GM12878 (cell line): ENCODE data around the gene KCND3. TPM values are rescaled to one million over a fixed set of nuclear protein-coding genes. Genes with fewer than 3 reads are reported as not detected.

Source experiments
- ATAC-seq: fragments of 200-7000 bp; cut with Tn5 transposase; 3 replicates; pipeline ENCODE4 v1.9.1; 2020; ENCODE audit warnings: mild to moderate bottlenecking, moderate library complexity
- BruUV-seq: library from RNA; stranded (reverse); fragments of 400-500 nt; replicated peaks from 2 replicates; lab custom pipeline; 2021; lab: Mats Ljungman, UMichigan
- CTCF ChIA-PET: fragments of 300-600 bp; sonication (Branson Sonifier 250); formaldehyde crosslinking; extraction: SDS; loops from one replicate; lab custom pipeline; 2021; ENCODE audit warnings: inconsistent platforms; lab: Yijun Ruan, JAX
- POLR2A ChIA-PET: fragments of 350-600 bp; formaldehyde crosslinking; extraction: SDS; loops from one replicate; lab custom pipeline; 2021; ENCODE audit warnings: inconsistent platforms; lab: Charles Lee
- RAD21 ChIA-PET: fragments of 300-600 bp; sonication (Branson Sonifier 250); formaldehyde crosslinking; loops from one replicate; lab custom pipeline; 2023; ENCODE audit warnings: antibody characterized with exemption; ENCODE audit not compliant: unreplicated experiment; lab: Charles Lee
- SMC1A ChIA-PET: fragments of 300-600 bp; sonication (Branson Sonifier 250); formaldehyde crosslinking; loops from one replicate; lab custom pipeline; 2023; ENCODE audit not compliant: unreplicated experiment, uncharacterized antibody; lab: Charles Lee
- DNase-seq: peaks from one replicate; pipeline ENCODE4 v3.0.0-alpha.2; 2011; ENCODE audit warnings: low read depth, low spot score
- FAIRE-seq: peaks from 3 replicates; lab custom pipeline; 2011; peaks lifted over from hg19 to GRCh38; lab: Jason Lieb, UNC
- H2AFZ ChIP-seq: 2 replicates; pipeline ENCODE4 v1.6.0; 2011; ENCODE audit warnings: low read depth, low read length, control low read depth; ENCODE audit not compliant: control insufficient read depth
- H3K27ac ChIP-seq: 2 replicates; pipeline ENCODE4 v1.5.1; 2011; ENCODE audit warnings: control low read depth; ENCODE audit not compliant: control insufficient read depth, insufficient read depth
- H3K27me3 ChIP-seq, 2 experiments: replicated peaks in 1 of 2; 2 replicates each; pipeline versions ENCODE4 v1.6.0 to v1.6.1; 2011; ENCODE audit warnings: low read length in 1 of 2; ENCODE audit not compliant: control insufficient read depth in 2 of 2, insufficient read depth in 2 of 2
- H3K36me3 ChIP-seq, 2 experiments: 2 replicates each; pipeline ENCODE4 v1.5.1; 2011; ENCODE audit warnings: low read length in 1 of 2; ENCODE audit not compliant: control insufficient read depth in 2 of 2, insufficient read depth in 2 of 2
- H3K4me1 ChIP-seq: 2 replicates; pipeline ENCODE4 v1.6.1; 2011; ENCODE audit warnings: mild to moderate bottlenecking, low read length, moderate library complexity, mixed read lengths; ENCODE audit not compliant: control insufficient read depth, insufficient read depth
- H3K4me2 ChIP-seq: 2 replicates; pipeline ENCODE4 v1.6.0; 2011; ENCODE audit warnings: control low read depth; ENCODE audit not compliant: control insufficient read depth, insufficient read depth
- H3K4me3 ChIP-seq: fragments of 200-600 bp; sonication (generic); 2 replicates; pipeline ENCODE4 v1.5.1; 2016
- H3K79me2 ChIP-seq: 2 replicates; pipeline ENCODE4 v1.6.0; 2011; ENCODE audit warnings: low read length; ENCODE audit not compliant: control insufficient read depth, insufficient read depth
- H3K9ac ChIP-seq: 2 replicates; pipeline ENCODE4 v1.8.0; 2011; ENCODE audit warnings: low read length, control low read depth, mixed read lengths; ENCODE audit not compliant: control insufficient read depth, insufficient read depth
- H3K9me3 ChIP-seq: replicated peaks from 3 replicates; pipeline ENCODE4 v1.5.1; 2011; ENCODE audit warnings: mild to moderate bottlenecking, low read length; ENCODE audit not compliant: control insufficient read depth, insufficient read depth
- H4K20me1 ChIP-seq: 2 replicates; pipeline ENCODE4 v1.6.0; 2011; ENCODE audit not compliant: control insufficient read depth, insufficient read depth
- BCL3 ChIP-seq: IDR thresholded peaks from 2 replicates; pipeline ENCODE4 v1.6.1; 2011; ENCODE audit warnings: borderline replicate concordance, low read depth, mild to moderate bottlenecking, moderate library complexity, low read length; ENCODE audit not compliant: insufficient read depth, poor library complexity, severe bottlenecking
- EZH2 ChIP-seq: IDR thresholded peaks from 2 replicates; pipeline ENCODE4 v1.6.1; 2012; ENCODE audit warnings: low read depth, mild to moderate bottlenecking, control low read depth, inconsistent platforms, low read length, borderline replicate concordance; ENCODE audit not compliant: control insufficient read depth
- HDGF ChIP-seq: fragments of 450-650 bp; IDR thresholded peaks from 2 replicates; pipeline ENCODE4 v1.6.1; 2016; ENCODE audit warnings: antibody characterized with exemption
- LARP7 ChIP-seq: fragments of 450-650 bp; IDR thresholded peaks from 2 replicates; pipeline ENCODE4 v1.6.1; 2017; ENCODE audit warnings: mild to moderate bottlenecking
- PAX5 ChIP-seq: IDR thresholded peaks from 2 replicates; pipeline ENCODE4 v1.6.1; 2011; ENCODE audit warnings: low read depth, low read length, borderline replicate concordance
- SMAD1 ChIP-seq: fragments of 450-650 bp; IDR thresholded peaks from 2 replicates; pipeline ENCODE4 v1.6.1; 2018; ENCODE audit warnings: mild to moderate bottlenecking, low read depth; ENCODE audit not compliant: partially characterized antibody
- SMC3 ChIP-seq: IDR thresholded peaks from 2 replicates; pipeline ENCODE4 v1.6.1; 2011; ENCODE audit warnings: low read length, improper control_type of control experiment, borderline replicate concordance
- STAT1 ChIP-seq: fragments of 450-650 bp; conservative IDR thresholded peaks from 2 replicates; pipeline ENCODE4 v1.6.1; 2014; ENCODE audit warnings: antibody characterized with exemption, mild to moderate bottlenecking
- TCF3 ChIP-seq: IDR thresholded peaks from 2 replicates; pipeline ENCODE4 v1.6.1; 2012; ENCODE audit warnings: low read depth, mild to moderate bottlenecking, low read length, borderline replicate concordance; ENCODE audit not compliant: insufficient read depth
- WRNIP1 ChIP-seq: IDR thresholded peaks from 2 replicates; pipeline ENCODE4 v1.6.1; 2011; ENCODE audit warnings: low read depth, low read length, improper control_type of control experiment, borderline replicate concordance
- ZBED1 ChIP-seq: IDR thresholded peaks from 2 replicates; pipeline ENCODE4 v1.6.1; 2016; ENCODE audit warnings: borderline replicate concordance
- ZNF24 ChIP-seq: fragments of 450-650 bp; IDR thresholded peaks from 2 replicates; pipeline ENCODE4 v1.6.1; 2017; ENCODE audit warnings: antibody characterized with exemption, mild to moderate bottlenecking
- WGBS: methylation state at CpG from one replicate; pipeline ENCODE4 v1.1.6; 2016; ENCODE audit warnings: low lambda C conversion rate; ENCODE audit not compliant: insufficient replicate concordance, insufficient coverage; ENCODE audit errors: missing lambda C conversion rate; 5-methylcytosine and 5-hydroxymethylcytosine counted together
- in situ Hi-C: fragments of 300-500 bp; cut with MboI; formaldehyde crosslinking; loops from 9 replicates; pipeline ENCODE4 v1.14.3; 2018; ENCODE audit warnings: mixed read lengths
- intact Hi-C: fragments of 100-400 bp; cut with micrococcal nuclease; formaldehyde crosslinking; loops from one replicate; pipeline ENCODE4 v1.14.2; 2022; ENCODE audit not compliant: unreplicated experiment
- polyA plus RNA-seq, 11 experiments: library from polyadenylated mRNA; depleted of rRNA in 4 of 11; unstranded in 6 of 11; stranded (reverse) in 5 of 11; fragments of >200 nt; fragmentation: Nextera tagmentation in 4 of 11; fragmentation: Illumina TruSeq in 1 of 11; extraction: Ambion mirVana in 4 of 11; extraction: Trizol in 1 of 11; gene quantifications; 1 replicate in 1 of 11; 2 replicates in 10 of 11; pipeline versions ENCODE4 v1.2.1 to v1.2.3, GENCODE V29; 2011 to 2016; ENCODE audit warnings: inconsistent platforms in 2 of 11, missing spikeins in 2 of 11, low read depth in 1 of 11
- total RNA-seq, 4 experiments: library from RNA; depleted of rRNA in 3 of 4; stranded (reverse); fragments of >200 nt in 3 of 4; fragmentation: Illumina TruSeq in 1 of 4; extraction: Trizol in 1 of 4; gene quantifications; 2 replicates each; pipeline versions ENCODE4 v1.2.1 to v1.2.3, GENCODE V29; 2013 to 2021
- TF ChIP-seq, protein P1 (sequence below), 3 experiments: IDR thresholded peaks in 2 of 3; conservative IDR thresholded peaks in 1 of 3; 2 replicates each; pipeline ENCODE4 v1.5.1; 2011; ENCODE audit warnings: low read depth in 3 of 3, low read length in 3 of 3, mild to moderate bottlenecking in 3 of 3, control low read depth in 2 of 3, moderate library complexity in 2 of 3, inconsistent platforms in 1 of 3, mixed read lengths in 1 of 3; ENCODE audit not compliant: control insufficient read depth in 2 of 3, insufficient read depth in 1 of 3; ENCODE audit errors: extremely low read depth in 1 of 3
- TF ChIP-seq, protein P2 (sequence below): fragments of 450-650 bp; formaldehyde crosslinking; IDR thresholded peaks from 2 replicates; pipeline ENCODE4 v1.4.0; 2020; ENCODE audit warnings: mild to moderate bottlenecking, moderate library complexity

Gene KCND3
- total and polyA plus RNA-seq, 10 of the 15 experiments (the other 5 are each of a cell fraction or from before 2014, with no cell fraction given): 0.02 TPM; not detected in 9

- TF ChIP-seq, protein P1, sequence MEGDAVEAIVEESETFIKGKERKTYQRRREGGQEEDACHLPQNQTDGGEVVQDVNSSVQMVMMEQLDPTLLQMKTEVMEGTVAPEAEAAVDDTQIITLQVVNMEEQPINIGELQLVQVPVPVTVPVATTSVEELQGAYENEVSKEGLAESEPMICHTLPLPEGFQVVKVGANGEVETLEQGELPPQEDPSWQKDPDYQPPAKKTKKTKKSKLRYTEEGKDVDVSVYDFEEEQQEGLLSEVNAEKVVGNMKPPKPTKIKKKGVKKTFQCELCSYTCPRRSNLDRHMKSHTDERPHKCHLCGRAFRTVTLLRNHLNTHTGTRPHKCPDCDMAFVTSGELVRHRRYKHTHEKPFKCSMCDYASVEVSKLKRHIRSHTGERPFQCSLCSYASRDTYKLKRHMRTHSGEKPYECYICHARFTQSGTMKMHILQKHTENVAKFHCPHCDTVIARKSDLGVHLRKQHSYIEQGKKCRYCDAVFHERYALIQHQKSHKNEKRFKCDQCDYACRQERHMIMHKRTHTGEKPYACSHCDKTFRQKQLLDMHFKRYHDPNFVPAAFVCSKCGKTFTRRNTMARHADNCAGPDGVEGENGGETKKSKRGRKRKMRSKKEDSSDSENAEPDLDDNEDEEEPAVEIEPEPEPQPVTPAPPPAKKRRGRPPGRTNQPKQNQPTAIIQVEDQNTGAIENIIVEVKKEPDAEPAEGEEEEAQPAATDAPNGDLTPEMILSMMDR (IDR thresholded peaks at IDR 0.05 in 2 of 3, conservative IDR thresholded peaks at IDR 0.05 in 1 of 3; ENCODE audit: control insufficient read depth in 2 of 3, extremely low read depth in 1 of 3, insufficient read depth in 1 of 3, low read depth in 3 of 3, low read length in 3 of 3): peak in 2 of 3 experiments; percentile 7 to 19; a peak in 1 of 6 replicates
- TF ChIP-seq LARP7 (no peak), SMC3 (peak; percentile 26; the same call in 1 of the 2 replicates)
These were observed 231.1 kb downstream of the KCND3 start (continued) for GRCh38 chr1:111758373-111758772.

GRCh38 chr1:111756124-111756513 lies 233.3 kb downstream of the KCND3 start:
- DNase-seq: no peak
- H3K79me2 ChIP-seq: peaks cover 37% of the 10 kb centered on the region
- peak overlapping the region; percentile 82 for H3K9ac ChIP-seq
- POLR2A ChIA-PET: interaction anchor here (0.8 to 1.5 kb wide), 5 partner anchors 18 to 276 kb away, joined by 3 to 6 read pairs (median 3); partner anchors contain the start of gene INKA2
- no TSS peak for BruUV-seq
- in situ Hi-C loops (loop anchor here (10.0 kb wide), 1 partner anchor 251 kb away; the partner anchor contains the start of genes ADORA3 and TMIGD3), intact Hi-C loops (loop anchor here (5.0 to 10.0 kb wide), 2 partner anchors 99 to 611 kb away; partner anchors contain the start of genes CEPT1 and DRAM2)
- H3K27me3 ChIP-seq: no peaks in the 10 kb centered on the region
- no peaks in the 10 kb centered on the region for H4K20me1 ChIP-seq
- peak overlapping the region; percentile 69 for H2AFZ ChIP-seq
- SMC1A ChIA-PET: interaction anchor here (0.6 to 6.7 kb wide), 8 partner anchors 11 to 275 kb away, joined by 3 to 50 read pairs (median 14); partner anchors contain the start of genes ADORA3 and TMIGD3
- WGBS: 0% methylated on average over 16 of the region's 35 CpGs
- peak overlapping the region; percentile 82; the same call in 1 of the 2 replicates for H3K4me2 ChIP-seq
- H3K9me3 ChIP-seq: no peaks in the 10 kb centered on the region
- RAD21 ChIA-PET: interaction anchor here (0.8 to 7.7 kb wide), 10 partner anchors 12 to 308 kb away, joined by 3 to 68 read pairs (median 4); partner anchors contain the start of gene INKA2
- H3K4me1 ChIP-seq: peaks cover 3% of the 10 kb centered on the region; the same call in 1 of the 2 replicates
- H3K4me3 ChIP-seq: peak overlapping the region; percentile 88
- peak overlapping the region; percentile 87 for H3K27ac ChIP-seq
- peaks cover 0 to 10% of the 10 kb centered on the region in 2 experiments; a peak in 1 of 4 replicates for H3K36me3 ChIP-seq
- peak; percentile 54 for FAIRE-seq
- ATAC-seq: peak; percentile 35
- CTCF ChIA-PET: interaction anchor here (0.8 to 6.7 kb wide), 10 partner anchors 9 to 306 kb away, joined by 3 to 72 read pairs (median 10); partner anchors contain the start of gene INKA2
- no peak for TF ChIP-seq HDGF
- TF ChIP-seq, protein P2, sequence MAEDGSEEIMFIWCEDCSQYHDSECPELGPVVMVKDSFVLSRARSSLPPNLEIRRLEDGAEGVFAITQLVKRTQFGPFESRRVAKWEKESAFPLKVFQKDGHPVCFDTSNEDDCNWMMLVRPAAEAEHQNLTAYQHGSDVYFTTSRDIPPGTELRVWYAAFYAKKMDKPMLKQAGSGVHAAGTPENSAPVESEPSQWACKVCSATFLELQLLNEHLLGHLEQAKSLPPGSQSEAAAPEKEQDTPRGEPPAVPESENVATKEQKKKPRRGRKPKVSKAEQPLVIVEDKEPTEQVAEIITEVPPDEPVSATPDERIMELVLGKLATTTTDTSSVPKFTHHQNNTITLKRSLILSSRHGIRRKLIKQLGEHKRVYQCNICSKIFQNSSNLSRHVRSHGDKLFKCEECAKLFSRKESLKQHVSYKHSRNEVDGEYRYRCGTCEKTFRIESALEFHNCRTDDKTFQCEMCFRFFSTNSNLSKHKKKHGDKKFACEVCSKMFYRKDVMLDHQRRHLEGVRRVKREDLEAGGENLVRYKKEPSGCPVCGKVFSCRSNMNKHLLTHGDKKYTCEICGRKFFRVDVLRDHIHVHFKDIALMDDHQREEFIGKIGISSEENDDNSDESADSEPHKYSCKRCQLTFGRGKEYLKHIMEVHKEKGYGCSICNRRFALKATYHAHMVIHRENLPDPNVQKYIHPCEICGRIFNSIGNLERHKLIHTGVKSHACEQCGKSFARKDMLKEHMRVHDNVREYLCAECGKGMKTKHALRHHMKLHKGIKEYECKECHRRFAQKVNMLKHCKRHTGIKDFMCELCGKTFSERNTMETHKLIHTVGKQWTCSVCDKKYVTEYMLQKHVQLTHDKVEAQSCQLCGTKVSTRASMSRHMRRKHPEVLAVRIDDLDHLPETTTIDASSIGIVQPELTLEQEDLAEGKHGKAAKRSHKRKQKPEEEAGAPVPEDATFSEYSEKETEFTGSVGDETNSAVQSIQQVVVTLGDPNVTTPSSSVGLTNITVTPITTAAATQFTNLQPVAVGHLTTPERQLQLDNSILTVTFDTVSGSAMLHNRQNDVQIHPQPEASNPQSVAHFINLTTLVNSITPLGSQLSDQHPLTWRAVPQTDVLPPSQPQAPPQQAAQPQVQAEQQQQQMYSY (CRISPR knock-in tag): no peak
- TF ChIP-seq LARP7: no peak
- TF ChIP-seq BCL3: no peak
- TF ChIP-seq SMAD1: no peak
- no peak for TF ChIP-seq EZH2
- no peak for TF ChIP-seq STAT1
- no peak for TF ChIP-seq TCF3
- TF ChIP-seq WRNIP1: no peak
- no peak for TF ChIP-seq ZBED1
- no peak for TF ChIP-seq ZNF24
- no peak for TF ChIP-seq PAX5
